Endometrium (tissue), 2 donors: ENCODE results near the gene ACKR2.
"Not testable (repeated sequence)": the region's sequence is repeated elsewhere in the genome, so short reads cannot be mapped to it uniquely, and the experiment has no call there.

ENCODE experiments used
- FAIRE-seq: peaks from 2 replicates; lab custom pipeline; 2012; peaks lifted over from hg19 to GRCh38; lab: Jason Lieb, UNC
- donor health status: control.
- donor health status: control.

The ACKR2 gene

GRCh38 chr3:42801784-42802183, 7.5 kb upstream of the ACKR2 start:
- FAIRE-seq, result no peak

DNA sequence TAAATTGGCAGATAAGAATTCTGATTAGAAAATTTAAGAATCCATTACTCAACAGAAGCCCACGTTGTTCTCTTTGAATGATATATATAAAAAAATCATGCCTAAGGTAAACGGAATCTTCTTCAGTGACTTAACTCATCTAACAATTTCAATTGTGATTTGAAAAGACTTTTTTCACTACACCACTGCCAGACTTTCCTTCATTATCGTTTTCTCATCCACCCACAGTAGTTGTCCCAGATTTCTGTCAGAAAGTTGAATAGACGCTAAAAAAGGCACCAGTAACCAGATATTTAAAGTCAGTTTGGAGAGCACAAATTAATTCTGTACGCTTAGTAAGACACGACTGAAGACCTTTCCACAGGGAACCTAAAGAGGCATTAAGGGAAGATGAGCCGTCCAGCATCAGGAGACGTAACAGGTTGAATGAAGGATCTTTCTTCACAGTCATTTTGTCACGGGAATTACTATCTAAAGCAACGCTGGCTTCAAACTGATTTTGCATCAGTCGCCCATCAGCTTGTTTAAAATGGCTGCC, 6.3 kb upstream of the ACKR2 start:
- no peak for FAIRE-seq

DNA sequence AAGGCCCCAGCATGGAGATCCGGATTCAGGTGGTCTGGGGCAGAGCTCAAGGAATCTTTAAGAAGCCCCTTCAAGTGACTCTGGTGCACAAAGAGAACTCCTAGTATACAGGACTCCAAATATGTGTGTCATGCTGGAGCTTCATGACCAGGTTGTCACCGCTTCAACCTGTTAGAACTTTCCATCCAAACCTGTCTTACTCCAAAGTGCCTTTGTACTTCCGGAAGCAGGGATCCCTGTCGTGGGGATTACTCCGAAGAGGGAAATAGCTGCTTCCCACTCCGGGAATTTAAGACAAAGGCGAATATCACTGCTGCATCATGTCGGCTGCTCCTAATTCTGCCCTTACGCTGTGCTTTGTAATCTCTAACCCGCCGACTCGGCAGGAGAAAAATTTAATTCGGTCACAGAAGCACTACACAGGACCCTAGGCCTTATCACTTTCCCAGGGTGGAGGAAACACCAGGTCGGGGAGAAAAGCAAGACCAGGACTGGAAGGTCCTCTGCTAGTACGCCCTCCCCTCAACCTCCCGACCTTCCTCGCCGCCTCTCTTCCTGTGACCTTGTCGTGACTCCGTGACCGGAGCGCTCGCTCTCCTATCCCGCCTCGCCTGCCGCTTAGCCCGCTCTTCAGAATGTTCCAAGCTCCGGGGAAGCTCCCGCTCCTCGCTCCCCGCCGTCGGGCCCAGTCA, 5.7 kb upstream of the ACKR2 start:
- no peak for FAIRE-seq

DNA sequence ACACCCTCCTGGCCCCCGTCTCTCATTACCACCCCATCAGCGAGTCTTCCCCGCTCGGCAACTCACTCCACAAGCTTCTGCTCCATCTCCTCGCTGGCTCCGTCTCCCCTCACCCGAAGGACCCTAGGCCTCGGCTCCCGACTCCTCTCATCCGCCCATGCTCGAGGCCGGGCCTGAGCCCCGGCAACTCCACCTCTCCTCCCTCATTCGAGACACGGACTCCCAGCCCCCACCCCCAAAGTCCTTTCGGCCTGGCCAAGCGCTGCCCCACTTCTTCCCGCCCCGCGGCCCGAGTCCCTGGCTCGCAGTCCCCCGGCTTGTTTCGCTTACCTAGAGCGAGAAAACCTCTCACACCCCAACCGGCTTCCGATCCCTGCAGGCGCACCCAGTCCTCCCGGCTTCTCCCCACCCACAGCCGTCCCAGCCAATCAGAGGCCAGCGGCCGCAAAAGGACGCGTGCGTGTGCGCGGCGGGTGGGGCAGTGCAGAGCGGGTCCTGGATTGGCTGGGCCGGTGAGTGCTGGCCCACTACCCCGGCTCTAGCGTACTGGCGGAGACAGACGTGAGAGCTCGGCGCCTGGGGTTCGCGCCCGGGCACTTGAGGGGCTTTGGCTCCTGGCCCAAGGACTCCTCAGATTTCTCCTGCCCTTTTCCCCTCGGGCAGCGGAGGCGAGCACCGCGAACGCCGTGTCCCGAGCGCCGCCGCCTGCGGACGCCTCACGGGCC, 5.0 kb upstream of the ACKR2 start, which contains the start of gene HIGD1A:
Gene HIGD1A (minus strand): TSS at position 385 of the 725 bp plus-strand sequence. CDS start 10,237 bp downstream, outside the sequence.
- peak; percentile 90 for FAIRE-seq

DNA sequence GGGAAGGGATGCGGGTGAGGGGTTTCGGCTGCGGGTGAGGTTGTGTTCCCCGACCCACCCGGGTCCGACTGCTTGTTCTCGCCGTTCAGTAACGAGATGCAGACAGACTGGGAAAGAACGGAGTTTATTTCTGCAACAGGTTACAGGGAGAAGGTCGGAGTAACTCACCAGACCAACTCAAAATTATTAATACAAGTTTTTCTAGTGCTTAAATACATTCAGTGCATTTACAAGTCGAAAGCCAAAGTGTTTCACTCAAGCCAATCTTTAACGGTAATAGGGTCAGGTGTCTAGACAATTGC, 4.5 kb upstream of the ACKR2 start:
- FAIRE-seq, result no peak

DNA sequence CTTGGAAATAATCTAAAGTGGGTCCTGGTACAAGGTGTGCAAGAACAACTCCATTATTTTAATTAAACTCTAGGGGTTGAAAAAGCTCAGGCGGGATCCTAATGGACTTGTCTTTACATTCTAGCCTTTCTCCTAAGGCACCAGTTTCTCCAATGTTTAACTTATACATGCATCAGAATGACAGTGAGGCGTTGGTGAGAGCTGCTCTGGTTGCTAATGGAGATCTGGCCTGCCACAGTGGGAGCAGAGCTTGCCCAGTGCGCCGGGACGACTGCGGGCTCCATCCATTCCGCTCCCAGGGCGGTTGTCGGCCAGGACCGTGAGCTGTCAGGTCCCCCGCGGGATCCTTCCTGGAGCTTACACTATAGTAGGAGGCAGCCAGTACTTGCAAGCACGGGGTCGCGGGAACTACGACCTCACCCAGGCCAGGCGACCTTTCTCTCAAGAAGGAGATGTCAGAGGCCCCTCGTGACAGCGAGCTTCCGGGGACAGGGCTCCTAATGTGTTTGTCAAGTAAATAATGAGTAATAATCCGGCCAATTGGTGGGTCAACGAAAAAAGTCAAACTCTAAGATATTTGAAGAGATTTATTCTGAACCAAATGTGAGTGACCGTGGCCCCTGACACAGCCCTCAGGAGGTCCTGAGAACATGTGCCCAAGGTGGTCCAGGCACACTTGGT, 4.0 kb upstream of the ACKR2 start:
- FAIRE-seq, result no peak

DNA sequence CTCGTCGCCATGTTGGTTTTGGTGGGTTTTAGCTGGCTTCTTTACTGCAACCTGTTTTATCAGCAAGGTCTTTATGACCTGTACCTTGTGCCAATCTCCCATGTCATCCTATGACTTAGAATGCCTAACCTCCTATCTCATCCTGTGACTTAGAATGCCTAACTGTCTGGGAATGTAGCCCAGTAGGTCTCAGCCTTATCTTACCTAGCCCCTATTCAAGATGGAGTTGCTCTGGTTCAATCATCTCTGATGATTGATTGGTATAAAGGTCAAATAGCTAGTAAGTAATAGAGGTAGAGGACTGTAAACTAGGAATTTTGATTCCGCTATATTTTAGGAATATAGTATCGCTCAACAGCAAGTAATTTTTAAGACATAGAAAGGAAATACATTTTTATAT, 1.3 kb upstream of the ACKR2 start:
- FAIRE-seq, result no peak

GRCh38 chr3:42810706-42811105, 1.5 kb downstream of the ACKR2 start:
- not testable (repeated sequence) for FAIRE-seq

- FAIRE-seq, result not testable (repeated sequence)
Measured at GRCh38 chr3:42811118-42811883, 2.1 kb downstream of the ACKR2 start.

- FAIRE-seq, result no peak
Measured at GRCh38 chr3:42814246-42814645, 5.0 kb downstream of the ACKR2 start.

- FAIRE-seq, result no peak
Measured at GRCh38 chr3:42814914-42815507, 5.8 kb downstream of the ACKR2 start.

DNA sequence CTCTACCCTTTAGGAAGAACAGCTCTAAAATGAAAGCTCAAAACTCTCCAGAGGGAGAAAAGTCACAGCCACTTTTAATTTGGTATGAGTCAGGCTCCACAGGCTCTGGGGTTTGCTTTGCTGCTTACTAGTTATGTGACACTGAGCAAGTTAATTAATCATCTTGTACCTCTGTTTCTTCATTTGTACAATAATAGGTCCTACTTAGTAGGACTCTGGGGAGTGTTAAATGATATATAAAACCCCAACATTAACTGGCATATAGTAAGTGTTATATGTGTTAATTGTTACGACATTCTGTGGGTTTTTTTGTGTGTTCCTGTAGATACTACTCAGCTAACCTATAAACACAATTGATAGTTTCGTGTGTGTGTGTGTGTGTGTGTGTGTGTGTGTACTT, 6.6 kb downstream of the ACKR2 start:
- no peak for FAIRE-seq

DNA sequence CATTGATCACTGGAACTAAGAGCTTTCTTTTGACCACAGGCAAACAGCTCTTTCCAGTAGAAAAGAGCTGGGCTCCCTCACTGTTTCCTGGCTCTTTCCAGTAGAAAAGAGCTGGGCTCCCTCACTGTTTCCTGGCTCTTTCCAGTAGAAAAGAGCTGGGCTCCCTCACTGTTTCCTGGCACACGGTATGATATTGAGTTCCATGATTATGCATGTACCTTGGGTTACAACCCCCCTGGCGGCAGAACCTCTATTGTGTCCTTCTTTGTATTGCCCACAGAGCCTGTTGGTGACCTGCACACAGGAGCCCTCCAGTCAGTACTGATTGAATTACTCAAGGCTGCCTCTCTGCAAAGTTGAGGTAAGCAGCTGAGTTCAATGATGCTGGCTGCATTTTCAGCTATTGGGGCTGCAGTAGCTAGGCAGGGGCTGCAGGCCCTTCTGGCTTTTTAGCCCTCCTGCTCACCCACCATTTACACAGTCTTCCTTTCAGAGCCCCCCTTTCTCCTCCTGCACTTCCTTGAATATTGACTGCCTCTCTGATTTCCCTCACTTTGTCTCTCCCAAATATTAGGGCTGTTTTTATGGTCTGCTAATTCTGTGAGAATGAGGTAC, 10.2 kb downstream of the ACKR2 start:
- FAIRE-seq, result no peak

- FAIRE-seq, result no peak
Measured at GRCh38 chr3:42820746-42821051, 11.5 kb downstream of the ACKR2 start.

DNA sequence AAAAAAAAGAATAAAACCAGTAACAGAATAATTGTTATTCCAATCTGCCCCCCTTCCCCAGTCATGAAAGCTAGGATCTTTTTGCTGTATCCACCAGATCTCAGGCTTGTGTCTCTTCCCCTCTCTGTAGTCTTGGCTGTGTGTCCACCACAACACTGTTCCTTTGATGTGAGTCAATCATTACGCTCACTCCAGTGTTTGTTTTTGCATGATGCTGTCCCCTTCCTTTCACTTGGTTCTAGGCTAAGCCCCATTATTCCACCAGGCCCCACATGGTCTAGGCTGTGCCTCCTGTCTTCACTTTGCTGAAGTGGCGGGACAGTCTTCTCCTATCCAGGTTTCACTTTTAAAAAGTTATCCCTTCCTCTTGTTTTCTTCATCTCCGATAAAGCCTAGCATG, 13.6 kb downstream of the ACKR2 start:
- FAIRE-seq, result no peak

DNA sequence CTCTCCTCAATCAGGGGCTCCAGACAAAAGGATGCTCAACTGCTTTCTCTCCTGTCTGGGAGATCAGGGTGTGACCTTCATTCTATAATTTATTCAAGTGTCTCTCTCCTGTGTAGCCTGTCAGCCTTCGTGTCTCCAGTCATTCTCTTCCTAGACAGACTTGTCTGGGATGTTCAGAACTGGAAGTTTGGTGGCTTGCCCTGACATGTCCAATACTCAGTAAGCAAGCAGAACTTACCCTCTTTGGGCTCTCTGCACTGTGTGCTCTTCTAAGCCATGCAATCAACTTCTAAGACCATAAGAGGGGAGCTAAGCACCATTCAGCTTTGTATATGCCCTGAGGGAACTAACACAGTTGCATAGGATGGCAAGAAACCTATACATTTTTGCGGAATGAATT, 14.1 kb downstream of the ACKR2 start:
- no peak for FAIRE-seq

DNA sequence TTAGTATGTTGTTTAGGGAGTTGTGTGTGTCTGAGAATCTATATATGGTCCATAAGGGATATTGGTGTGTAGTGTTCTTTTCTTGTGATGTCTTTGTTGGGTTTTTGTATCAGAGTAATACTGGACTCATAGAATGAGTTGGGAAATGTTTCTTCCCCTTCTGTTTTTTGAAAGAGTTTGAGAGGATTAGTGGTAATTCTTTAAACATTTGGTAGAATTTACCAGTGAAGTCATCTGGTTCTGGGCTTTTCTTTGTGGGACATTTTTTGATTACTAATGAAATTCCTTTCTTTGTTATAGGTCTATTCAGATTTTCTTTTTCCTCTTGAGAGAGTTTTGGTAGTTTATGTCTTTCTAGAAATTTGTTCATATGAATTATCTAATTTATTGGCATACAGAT, 16.9 kb downstream of the ACKR2 start:
- no peak for FAIRE-seq

DNA sequence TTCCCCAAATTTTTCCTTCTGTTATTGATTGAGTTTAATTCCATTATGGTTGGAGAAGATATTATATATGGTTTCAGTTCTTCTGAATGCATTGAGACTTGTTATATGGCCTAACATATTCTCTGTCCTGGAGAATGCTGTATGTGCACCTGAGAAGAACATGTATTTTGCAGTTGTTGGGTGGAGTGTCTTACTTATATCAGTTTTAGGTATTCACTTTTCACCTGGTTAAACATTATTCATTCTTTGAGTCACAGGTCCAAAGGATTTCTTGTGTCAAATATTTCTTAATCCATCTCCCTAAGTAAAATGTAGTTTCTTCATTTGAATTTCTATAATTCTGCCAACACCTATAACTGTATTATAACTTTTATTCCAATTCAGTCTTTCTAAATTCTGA, 17.8 kb downstream of the ACKR2 start:
- no peak for FAIRE-seq

DNA sequence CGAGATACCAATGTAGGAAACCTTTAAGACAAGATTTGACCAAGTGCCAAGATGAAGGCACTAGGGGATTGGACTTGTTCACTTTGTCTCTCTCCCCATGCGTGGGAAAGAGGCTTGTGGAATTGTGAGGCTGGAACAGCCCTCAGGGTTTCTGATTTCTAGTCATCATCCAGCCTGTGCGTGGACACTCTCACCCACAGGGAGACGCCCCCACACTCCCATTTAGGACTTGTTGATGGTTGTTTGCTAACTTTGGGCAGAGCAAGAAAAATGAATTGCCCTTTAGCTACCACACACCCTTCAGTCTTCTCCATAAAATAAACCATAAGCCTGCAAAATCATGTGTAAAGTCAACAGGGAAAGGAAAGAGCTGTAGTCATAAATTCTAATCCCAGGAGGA, 18.4 kb downstream of the ACKR2 start:
- FAIRE-seq, result no peak

DNA sequence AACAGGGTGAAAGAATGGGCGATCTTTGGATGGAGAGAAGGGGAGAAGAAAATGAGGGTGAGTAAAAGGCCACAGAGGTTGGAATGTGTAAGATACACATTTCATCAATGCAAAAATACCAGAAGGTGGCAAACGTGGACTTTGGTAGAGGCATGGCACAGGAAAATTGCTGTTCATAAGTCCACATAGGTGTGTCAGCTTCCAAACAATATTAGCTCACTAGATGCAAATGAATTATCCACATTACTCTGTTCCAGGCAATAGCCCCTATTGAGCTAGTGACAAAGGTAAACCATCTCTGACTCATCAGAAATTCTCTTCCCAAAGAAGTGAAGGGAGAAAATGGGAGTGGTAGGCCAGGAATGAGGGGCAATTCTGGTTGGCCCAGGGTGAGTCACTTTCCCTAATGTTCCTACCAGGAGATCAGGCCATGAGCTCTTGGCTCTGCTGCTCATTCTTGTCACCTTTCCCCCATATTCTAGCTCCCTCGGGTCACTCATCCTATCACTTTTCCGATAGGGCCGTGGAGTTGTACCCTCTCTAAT, 19.9 kb downstream of the ACKR2 start:
- FAIRE-seq, result no peak

GRCh38 chr3:42829628-42830436, 20.6 kb downstream of the ACKR2 start:
- no peak for FAIRE-seq
